ENCODE measurements around the gene MIOX.
"Not testable (repeated sequence)": the region's sequence is repeated elsewhere in the genome, so short reads cannot be mapped to it uniquely, and the experiment has no call there.

The MIOX gene

GRCh38 chr22:50529897-50530579 lies 43.4 kb downstream of the MIOX start, which contains the start of gene TYMP:
Gene TYMP (minus strand): TSS chr22:50530012. CDS start chr22:50529709, 303 bp downstream.
- DNase-seq (ENCODE audit: low spot score), result peak; percentile 81

GRCh38 chr22:50530580-50530876 lies 43.9 kb downstream of the MIOX start:
- no peak for DNase-seq (ENCODE audit: low spot score)

- DNase-seq (ENCODE audit: low spot score), result peak; percentile 84
Observed at GRCh38 chr22:50530877-50531545, 44.4 kb downstream of the MIOX start.

GRCh38 chr22:50531546-50531961 lies 44.9 kb downstream of the MIOX start:
- DNase-seq (ENCODE audit: low spot score), result peak; percentile 68

GRCh38 chr22:50531962-50532674 lies 45.5 kb downstream of the MIOX start:
- peak; percentile 28 for DNase-seq (ENCODE audit: low spot score)

- DNase-seq (ENCODE audit: low spot score), result no peak
Observed at GRCh38 chr22:50532824-50533796, 46.5 kb downstream of the MIOX start.

GRCh38 chr22:50533856-50534711 lies 47.4 kb downstream of the MIOX start:
- DNase-seq (ENCODE audit: low spot score), result not testable (repeated sequence)

- no peak for DNase-seq (ENCODE audit: low spot score)
Observed at GRCh38 chr22:50535113-50535512, 48.5 kb downstream of the MIOX start.

GRCh38 chr22:50536226-50536625 lies 49.6 kb downstream of the MIOX start:
- DNase-seq (ENCODE audit: low spot score), result no peak

GRCh38 chr22:50537765-50538164 lies 51.1 kb downstream of the MIOX start:
- no peak for DNase-seq (ENCODE audit: low spot score)

All from LoVo (cell line).